Islet precursor cell (in vitro differentiated cells): ENCODE data around the gene TMEM86B.
"Not testable (repeated sequence)": the region's sequence is repeated elsewhere in the genome, so short reads cannot be mapped to it uniquely, and the experiment has no call there.

Experiments
- DNase-seq: peaks from one replicate; pipeline ENCODE4 v3.0.0-alpha.2; 2018

TMEM86B gene

DNA sequence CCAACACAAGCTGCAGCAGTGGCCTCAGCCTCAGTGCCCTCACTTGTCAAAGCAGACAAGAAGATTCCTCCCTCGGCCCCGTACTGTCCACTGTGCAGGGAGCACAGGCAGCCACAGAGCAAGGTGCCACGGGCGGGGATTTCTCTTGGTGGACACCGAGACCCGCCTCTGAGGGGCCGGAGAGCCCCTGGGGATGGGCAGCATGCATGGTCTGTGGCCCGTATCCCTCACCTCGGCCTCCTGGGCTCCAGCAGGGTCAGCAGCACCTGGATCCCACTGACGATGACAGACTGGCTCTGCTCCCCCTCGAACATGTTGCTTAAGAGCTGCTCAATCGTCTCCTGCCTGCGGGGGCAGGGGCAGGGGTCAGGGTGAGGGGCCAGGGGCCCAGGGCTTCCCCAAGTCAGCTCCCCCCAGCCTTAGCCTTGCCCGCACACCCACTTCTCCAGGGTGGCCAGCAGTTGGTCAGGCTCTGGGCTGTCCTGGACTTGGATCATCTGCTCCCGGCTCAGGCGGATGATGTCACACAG is 13.4 kb upstream of the TMEM86B start:
- no peak for DNase-seq

DNA sequence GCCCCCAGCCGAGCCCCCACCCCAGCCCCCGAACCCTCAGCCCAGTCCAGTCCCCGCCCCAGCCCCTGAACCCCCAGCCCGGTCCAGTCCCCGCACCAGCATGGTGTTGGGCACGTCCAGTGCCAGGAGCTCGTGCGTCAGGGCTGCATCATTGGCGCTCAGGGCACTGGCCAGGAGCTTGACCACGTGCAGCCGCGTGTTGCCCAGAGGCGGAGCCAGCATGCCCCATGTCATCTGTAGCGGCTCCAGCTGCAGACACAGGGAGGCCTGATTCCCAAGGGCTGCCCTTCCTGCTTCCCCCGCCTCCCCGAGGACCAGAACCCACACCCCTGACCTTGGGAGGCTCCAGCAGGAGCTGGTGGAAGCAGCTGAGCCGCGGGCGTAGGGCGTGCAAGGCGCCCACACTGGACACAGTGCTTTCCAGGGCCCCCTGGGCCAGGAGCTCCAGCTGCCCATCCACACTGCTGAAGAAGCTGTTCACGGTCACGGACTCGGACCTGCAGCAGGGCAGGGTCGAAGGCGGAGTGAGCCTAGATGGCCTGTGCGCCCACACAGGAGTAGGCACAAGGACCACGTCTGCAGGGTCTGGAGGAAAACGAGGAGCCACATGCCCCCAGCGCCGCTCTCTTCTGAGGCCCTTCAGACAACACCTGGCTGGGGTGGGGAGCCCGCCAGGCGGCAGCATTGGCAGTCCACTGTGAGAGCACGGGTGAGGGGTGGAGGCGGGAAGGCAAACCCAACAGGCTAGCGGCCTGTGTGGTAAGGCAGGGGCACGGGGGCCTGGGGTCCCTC is 12.8 kb upstream of the TMEM86B start:
- no peak for DNase-seq

DNA sequence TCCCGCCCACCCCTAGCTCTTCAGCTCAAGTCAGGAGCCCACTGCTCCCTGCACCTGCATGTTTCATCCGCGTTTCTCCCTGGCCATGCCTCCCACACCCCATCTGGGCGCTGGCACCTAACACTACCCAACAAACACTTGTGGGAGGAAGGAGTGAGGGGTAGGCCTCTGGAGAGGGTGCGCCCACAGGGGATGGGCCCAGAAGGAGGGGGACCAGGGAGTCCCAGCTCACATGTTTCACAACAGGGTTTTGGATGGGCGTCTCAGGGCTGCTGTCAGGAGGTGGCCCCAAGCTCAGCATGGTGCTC is 12.1 kb upstream of the TMEM86B start:
- DNase-seq, result no peak

DNA sequence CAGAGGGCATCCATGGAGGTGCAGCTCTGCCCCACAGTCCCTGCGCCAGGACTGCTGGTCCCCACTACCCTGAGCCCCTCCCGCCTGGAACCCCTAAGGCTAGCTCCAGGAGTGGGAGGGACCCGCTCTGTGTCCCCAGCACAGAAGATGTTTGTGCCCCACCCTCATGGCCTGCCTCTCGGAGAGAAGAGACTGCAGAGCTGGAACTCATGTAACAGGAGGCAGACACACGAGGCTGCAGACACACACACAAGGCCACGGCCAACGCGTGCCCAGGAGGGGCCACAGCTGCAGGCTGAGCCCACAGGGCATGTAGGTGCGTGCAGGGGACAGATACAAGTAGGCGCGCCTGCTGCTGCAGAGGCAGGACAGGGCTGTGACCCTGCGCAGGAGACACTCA is 10.4 kb upstream of the TMEM86B start:
- no peak for DNase-seq

DNA sequence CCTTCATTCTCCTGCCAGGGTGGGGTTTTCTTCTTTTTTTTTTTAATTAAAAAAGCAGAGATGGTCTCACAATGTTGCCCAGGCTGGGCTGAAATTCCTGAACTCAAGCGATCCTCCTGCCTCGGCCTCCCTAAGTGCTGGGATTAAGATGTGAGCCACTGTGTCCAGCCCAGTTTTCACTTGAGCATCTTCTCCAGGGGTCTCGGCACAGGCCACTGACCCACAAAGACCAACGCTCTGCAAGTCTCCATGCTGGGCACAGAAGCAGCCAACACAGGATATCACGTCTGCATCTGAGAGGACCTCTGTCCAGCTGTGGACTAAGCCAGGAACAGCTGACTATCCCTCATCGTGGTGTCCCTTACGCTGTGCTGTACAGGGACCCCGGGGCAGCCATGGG is 9.5 kb upstream of the TMEM86B start:
- DNase-seq, result no peak

DNA sequence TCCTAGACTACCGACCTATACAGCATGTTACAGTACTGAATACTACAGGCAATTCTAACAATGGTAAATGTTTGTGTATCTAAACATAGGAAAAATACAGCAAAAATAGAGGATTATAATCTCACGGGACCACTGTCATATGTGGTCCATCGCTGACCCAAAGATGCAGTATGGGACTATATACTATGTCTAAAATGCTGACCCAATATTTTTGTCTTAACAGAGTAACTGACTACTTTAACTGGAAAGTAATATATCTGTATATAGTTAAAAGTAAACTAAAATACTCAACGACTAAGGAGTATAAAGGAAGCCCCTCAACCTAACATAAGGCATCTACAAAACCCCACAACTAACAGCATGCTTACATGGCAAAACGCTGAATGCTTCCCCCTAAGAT is 4.4 kb upstream of the TMEM86B start:
- no peak for DNase-seq

DNA sequence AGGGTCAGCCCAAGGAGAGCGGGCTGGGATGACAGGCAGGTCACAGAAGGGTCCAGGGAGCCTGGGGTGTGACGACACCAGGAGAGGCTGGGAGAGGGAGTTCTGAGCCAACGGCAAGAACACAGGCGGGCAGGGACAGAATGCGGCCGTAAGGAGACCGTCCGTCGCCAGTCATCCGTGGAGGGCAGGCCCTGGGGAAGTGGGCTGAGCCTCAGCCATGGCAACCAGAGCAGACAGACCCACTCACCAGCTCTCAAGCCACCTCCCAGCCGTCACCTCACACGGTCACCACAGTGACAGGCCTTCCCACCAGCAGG is 3.7 kb upstream of the TMEM86B start:
- no peak for DNase-seq

DNA sequence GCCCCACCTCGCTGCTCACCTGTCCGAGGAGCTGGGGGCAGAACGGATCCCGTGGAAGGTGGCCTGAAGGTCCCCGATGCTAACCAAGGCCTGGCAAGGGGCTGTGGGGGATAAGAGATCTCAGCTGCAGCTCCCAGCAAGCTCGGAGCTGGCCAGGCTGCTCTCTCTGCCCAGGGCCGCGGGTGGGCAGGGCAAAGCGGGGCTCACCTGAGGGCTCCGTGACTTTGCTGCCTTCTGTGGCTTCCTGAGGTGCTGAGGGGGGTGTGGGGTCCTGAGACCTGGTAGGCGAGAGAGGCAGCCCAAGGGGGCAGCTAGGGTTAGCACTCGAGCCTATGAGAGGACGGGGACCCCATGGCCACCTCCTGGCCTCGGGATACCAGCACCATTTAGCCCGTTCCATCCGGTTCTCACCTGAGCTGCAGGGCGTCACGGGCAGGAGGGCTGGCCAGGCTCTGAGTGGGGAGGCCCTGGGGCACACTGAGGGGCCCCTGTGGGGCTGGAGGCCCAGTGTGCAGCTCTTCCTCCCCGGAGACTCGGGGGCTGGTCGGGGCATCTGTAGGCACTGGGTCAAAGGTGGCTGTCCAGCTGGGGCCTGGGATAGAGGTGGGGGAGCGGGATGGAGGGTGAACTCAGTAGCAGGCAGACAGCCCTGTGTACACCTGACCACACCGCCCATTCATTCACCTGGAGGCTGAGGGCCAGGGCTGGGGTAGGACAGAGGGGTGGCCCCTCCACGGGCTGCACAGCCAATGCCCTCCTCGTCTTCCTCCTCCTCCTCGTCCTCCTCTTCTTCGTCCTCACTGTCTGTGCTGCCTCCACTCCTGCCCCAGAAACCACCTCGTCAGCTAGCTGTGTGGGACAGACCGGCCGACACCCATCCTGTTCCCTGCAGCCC is 3.1 kb upstream of the TMEM86B start:
- no peak for DNase-seq

DNA sequence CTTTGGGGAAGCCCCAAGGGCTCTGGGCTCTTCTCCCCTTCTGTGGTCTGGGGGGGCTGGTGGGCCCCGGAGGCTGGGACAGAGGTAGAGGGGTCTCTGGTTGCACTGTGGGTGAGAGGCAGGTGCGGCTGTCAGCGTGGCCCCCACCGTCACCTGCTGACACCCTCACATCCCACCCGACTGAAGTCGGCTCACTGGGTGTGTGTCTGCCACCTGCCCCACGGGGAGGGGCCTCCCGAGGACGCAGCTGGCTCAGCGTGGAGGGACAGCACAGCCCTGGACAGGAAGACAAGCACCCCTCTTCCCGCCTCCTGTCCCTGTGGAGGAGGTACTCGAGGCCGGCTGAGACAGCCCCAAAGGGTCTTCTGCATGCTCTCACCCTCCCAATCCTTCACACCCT is 2.2 kb upstream of the TMEM86B start:
- DNase-seq, result no peak

DNA sequence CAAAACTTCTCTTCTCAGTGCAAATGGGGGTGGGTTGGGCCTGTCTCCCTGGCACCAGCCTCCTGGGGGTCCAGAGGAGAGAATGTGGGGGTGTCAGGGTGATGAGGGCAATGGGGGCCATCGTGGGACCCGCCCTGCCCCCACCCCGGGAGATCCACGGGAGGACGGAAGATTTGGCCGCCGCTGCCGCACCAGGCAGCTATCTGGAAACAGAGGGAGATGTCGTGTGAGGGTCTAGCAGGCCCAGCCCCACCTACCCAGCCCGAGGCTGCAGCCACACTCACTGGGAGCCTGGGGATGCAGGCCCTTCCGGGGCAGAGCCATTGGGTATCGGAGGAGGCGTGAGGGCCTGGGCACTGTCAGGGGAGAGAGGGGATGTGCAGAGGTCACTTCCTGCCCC is 1.8 kb upstream of the TMEM86B start:
- DNase-seq, result no peak

DNA sequence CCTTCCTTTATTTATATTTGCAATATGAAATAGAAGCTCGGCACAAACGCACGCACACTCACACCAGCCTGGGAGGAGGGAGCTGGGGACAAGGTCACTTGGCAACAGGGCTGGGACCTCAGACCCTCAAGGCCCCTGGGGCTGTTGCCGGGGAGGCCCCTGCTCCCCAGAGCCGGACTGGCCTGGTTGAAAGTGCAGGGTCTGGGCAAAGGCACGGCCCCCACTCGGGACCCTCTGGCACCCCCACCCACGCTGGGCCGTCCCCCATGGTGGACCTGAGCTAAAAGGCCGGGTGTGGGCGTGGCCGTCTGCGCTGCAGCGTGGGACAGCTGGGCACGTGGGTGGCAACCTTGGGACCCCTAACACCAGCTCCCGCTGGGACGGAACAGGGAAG is 1.2 kb upstream of the TMEM86B start:
- no peak for DNase-seq

DNA sequence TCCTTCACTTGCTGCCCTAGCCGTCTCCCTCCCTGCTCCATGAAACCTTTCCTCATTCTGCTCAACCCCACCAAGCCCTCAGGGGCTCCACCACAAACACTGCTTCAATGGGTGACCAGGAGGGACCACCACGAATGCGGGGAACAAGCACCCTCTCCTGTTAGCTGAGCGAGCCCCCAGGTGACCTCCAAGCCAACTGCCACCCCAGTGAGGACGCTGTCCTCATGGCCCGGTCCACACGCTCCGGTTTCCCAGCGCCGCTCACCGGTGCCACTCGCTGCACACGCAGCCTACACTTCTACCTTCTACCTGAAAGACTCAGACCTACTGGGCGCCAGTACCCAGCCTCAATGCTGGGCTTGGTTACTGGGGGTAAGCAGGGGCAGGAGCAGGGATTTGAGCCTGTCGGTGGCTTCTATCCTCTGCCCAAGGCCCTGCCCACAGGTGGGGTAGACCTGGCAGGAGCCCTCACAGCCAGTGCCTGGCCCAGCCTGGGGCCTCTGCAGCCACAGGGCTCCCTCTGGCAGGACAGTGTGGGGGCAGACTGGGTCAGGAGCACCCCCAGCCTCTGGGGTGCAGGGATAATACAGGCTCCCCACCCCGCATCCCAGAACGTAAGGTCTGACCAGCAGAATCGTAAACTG is 704 bp upstream of the TMEM86B start:
- DNase-seq, result no peak

DNA sequence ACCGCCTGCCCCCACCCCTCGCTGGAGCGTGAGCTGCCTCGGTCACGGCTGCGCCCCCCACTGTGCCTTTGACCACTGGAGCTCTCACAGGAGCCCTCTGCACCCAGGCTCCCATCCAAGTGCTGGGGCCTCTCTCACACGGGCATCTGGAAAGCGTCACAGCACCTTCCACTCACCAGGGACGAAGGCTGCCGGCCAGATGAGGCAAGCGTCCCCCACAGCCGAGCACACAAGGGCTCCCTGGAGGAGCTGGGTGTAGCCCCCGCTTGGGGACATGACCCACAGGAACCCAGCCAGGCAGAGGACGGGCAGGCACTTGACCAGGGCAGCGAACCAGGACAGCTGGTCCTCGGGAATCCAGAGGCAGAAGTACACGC is 560 bp downstream of the TMEM86B start:
- no peak for DNase-seq

DNA sequence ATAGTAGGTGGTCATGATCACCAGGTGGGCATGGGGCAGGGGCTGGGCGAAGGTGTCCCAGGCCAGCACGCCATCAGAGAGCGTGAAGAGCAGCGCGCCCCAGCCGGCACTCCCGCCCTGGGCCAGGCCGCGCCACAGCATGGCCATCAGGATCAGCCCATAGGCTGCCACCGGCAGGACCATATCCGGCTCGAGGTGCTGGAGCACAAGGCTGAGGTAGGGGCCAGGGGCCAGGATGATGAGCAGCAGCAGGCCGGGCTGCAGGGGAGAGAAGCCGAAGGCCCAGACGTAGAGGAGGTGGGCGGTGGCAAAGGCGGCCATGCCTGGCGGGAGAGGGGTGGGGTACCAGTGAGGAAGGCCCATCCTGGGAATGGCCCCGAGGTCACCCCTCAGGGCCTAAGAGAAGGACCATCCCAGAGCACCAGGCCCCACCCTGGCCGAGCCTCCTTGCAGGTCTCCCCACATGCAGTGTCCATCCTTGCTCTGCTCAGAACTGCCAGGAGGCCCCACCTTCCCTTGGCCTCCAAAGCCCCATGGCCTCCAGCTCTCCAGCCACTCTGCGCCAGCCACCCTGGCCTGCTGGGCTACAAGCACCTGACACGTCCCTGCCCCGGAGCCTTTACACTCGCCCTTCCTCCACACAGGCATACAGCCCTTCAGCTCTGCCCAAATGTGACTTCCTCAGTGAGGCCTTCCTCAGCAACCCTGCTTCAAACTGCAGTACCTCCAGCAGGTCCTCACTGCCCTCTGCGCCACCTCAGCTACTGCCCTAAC is 1.1 kb downstream of the TMEM86B start:
- no peak for DNase-seq

DNA sequence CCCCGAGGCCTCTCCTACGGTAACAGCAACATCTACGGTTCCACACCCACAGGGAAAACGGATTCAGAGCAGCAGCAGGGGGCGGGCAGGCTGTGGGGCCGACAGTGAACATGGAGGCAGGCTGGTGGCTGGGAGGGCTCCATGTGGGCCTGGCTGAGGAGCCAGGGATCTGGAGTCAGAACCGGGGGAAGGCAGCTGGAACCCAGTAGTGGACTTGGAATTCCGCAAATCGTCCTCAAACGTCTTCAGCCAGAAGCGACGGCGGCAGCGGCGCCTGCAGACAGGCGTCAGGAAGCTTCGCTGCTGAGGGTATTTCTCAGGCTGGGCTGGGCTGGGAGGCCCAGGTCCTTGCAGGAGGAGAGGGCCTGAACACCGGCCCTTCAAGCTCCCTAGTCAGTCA is 1.8 kb downstream of the TMEM86B start:
- DNase-seq, result no peak

DNA sequence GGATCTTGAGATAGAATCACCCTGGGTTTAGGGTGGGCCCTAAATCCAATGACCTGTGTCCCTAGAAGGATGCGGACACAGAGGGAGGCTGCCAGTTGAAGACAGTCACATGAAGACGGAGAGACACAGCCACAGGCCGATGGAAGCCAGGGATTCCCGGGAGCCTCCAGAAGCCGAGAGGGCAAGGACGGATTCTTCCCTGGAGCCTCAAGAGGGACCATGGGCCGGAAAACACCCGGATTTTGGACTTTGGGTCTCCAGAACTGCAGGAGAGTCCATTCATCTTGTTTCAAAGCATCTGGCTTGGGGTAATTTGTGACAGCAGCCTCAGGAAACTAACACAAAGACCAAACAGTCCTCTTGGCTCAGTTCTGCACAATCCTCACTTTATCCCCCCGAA is 2.3 kb downstream of the TMEM86B start:
- no peak for DNase-seq

DNA sequence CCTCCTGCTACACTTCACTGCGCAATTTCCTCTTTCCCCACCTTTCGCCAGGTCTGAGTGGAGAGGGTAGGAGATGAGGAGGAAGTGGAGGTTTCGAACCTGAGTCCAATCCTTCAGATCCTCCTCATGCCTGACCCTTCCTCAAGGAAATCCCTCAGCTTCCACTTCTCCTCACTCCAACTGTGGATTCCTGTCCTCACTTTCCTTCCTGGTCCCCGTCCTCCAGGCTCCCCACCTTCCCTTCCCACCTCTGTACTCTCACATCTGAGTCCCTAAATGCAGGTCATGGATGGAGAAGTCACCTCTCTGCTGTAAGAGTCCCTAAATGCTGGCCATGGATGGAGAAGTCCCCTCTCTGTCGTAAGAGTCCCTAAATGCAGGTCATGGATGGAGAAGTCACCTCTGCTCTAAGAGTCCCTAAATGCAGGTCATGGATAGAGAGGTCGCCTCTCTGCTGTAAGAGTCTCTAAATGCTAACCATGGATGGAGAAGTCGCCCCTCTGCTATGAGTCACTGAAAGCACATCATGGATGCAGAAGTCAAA is 3.1 kb downstream of the TMEM86B start:
- DNase-seq, result no peak

DNA sequence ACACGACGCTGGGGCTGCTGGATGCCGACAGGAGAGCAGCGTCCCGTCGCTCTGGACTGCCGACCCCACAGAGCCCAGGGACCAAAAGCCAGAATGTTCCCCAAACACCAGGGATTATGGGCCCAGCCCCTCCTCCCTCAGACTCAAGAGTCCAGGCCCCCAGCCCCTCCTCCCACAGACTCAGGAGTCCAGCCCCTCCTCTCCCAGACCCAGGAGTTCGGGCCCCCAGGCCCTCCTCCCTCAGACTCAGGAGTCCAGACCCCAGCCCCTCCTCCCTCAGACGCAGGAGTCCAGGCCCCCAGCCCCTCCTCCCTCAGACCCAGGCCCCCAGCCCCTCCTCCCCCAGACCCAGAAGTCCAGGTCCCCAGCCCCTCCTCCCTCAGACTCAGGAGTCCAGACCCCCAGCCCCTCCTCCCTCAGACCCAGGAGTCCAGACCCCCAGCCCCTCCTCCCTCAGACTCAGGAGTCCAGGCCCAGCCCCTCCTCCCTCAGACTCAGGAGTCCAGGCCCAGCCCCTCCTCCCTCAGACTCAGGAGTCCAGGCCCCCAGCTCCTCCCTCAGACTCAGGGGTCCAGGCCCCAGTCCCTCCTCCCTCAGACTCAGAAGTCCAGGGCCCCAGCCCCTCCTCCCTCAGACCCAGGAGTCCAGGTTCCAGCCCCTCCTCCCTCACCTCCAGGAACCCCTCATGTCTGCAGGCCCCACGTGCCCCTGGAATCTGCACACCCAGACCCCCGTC is 3.7 kb downstream of the TMEM86B start:
- not testable (repeated sequence) for DNase-seq

DNA sequence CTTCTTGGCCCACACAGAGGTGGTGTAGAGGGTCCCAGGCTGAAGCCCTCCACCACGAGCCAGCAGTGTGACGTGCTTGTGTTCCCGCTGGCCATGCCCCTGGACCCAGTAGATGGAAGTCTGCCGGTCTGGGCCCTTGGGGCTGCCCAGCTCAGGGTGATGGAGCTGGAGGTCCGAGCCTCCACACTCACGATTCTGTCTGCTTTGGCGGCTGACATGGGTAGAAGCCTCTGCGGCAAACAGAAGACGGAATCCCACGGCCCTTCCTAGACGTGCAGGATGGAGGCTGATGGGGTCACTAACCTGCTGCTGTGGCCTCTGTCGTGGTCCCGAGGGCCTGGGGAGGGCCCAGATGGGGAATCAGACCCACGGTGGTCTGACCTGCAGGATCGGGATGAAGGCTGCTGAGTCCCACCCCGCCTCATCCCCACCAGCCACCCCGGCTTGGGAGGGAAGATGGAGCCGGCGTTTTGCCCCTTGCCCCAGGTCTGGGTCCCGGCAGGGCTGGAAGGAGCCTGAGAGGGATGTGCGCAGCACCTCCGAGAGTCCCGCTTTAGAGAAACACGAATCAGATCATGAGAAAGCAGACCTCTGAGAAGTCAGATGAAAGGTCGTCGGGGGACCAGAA is 4.4 kb downstream of the TMEM86B start:
- no peak for DNase-seq

DNA sequence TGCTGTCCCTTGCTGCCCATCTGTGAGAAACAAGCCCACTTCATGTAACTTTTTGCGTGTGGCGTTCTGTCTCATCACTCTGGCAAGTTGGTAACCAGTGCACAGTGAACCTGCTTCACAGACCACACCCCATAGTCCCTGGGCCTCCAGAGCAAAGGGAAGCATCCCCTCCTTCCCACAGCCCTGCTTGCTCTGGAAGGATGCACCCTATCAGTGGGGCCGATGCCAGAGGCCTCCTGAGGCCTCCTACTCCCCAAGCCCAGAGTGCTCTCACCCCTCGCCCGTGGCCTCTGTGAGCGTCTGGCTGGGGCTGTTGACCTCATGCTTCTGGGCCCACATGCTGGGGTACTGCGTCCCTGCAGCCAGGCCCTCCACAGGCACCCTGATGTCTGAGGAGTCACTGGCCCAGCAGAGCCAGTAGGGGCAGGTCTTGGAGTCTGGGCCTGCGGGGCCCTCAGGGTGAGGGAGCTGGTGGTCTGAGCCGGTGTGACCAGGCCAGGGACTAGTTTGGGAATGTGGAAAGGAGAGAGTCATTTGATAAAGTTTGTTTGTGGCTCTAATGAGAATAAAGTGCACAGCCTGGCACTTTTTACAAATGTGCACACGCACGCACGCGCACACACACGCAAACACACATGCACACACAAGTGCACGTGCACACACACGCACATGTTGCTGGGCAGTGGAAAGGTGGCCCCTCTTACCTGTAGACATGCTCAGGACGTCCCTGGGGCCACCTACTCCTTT is 5.1 kb downstream of the TMEM86B start:
- DNase-seq, result no peak

DNA sequence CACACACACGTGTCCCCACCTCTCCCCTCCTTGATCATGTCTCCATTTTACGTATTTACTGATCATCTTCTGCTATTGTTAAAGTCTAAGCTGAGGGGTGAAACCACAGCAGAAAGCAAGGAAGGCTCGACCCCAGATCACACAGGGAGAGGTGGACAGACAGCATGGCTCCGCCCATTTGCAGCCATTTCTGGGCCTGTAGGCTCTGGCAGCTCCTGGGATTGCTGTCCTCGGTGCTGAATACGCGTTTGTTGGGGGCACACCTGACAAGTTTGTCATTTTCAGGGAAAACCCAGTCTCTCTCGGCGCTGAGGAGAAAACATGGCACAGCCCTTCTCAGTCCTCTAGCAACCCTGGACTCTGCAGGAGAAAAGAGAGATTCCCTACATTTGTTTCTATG is 8.0 kb downstream of the TMEM86B start:
- DNase-seq, result no peak
